H1 (cell line): ENCODE results near the gene CCT4. TPM values are rescaled to one million over a fixed set of nuclear protein-coding genes. Genes with fewer than 3 reads are reported as not detected.

ENCODE experiments used
- CTCF ChIA-PET: fragments of 300-600 bp; sonication (Branson Sonifier 250); formaldehyde crosslinking; loops from one replicate; lab custom pipeline; 2021; ENCODE audit not compliant: partially characterized antibody; lab: Charles Lee
- POLR2A ChIA-PET: fragments of 300-600 bp; sonication (Branson Sonifier 250); formaldehyde crosslinking; loops from one replicate; lab custom pipeline; 2021; ENCODE audit warnings: inconsistent platforms; ENCODE audit not compliant: partially characterized antibody; lab: Charles Lee
- DNase-seq, 2 experiments: peaks; one replicate each; pipeline versions ENCODE4 v3.0.0 to v3.0.0-alpha.2; 2010 to 2022; ENCODE audit warnings: low spot score in 2 of 2, low read depth in 1 of 2, mixed read lengths in 1 of 2
- FAIRE-seq: peaks from 2 replicates; lab custom pipeline; 2011; peaks lifted over from hg19 to GRCh38; lab: Jason Lieb, UNC
- H2AFZ ChIP-seq: 2 replicates; pipeline ENCODE4 v1.8.1; 2012; ENCODE audit warnings: low read length, inconsistent platforms
- H2AK5ac ChIP-seq: 2 replicates; pipeline ENCODE4 v1.6.1; 2013; ENCODE audit warnings: low read depth, low read length
- H2BK120ac ChIP-seq: replicated peaks from 2 replicates; pipeline ENCODE3; 2013; ENCODE audit warnings: low read depth, low read length, inconsistent platforms
- H2BK12ac ChIP-seq: 2 replicates; pipeline ENCODE4 v1.6.1; 2013; ENCODE audit warnings: low read depth, low read length
- H2BK15ac ChIP-seq: 2 replicates; pipeline ENCODE4 v1.6.1; 2013; ENCODE audit warnings: low read length
- H2BK20ac ChIP-seq: 2 replicates; pipeline ENCODE4 v1.6.1; 2013; ENCODE audit warnings: low read length
- H2BK5ac ChIP-seq: 2 replicates; pipeline ENCODE4 v1.6.1; 2013; ENCODE audit warnings: low read depth, low read length
- H3K14ac ChIP-seq: 2 replicates; pipeline ENCODE4 v1.6.1; 2013; ENCODE audit warnings: inconsistent platforms; ENCODE audit not compliant: insufficient read length
- H3K18ac ChIP-seq: 2 replicates; pipeline ENCODE4 v1.6.1; 2013; ENCODE audit warnings: low read length; ENCODE audit errors: extremely low read depth
- H3K23ac ChIP-seq: 2 replicates; pipeline ENCODE4 v1.6.1; 2013; ENCODE audit warnings: inconsistent platforms; ENCODE audit not compliant: insufficient read length
- H3K23me2 ChIP-seq: 2 replicates; pipeline ENCODE4 v1.6.1; 2013; ENCODE audit warnings: low read depth, low read length
- H3K27ac ChIP-seq: 2 replicates; pipeline ENCODE4 v1.6.1; 2011; ENCODE audit warnings: low read depth, low read length, inconsistent platforms
- H3K27me3 ChIP-seq, 4 experiments: replicated peaks in 1 of 4; 1 replicate in 1 of 4; 2 replicates in 3 of 4; pipeline versions ENCODE4 v1.6.1 to v1.8.1; 2011 to 2013; ENCODE audit warnings: low read length in 3 of 4, mild to moderate bottlenecking in 3 of 4, inconsistent platforms in 2 of 4, mixed read lengths in 2 of 4, moderate library complexity in 1 of 4; ENCODE audit not compliant: control insufficient read depth in 3 of 4, insufficient read depth in 3 of 4; ENCODE audit errors: extremely low read depth in 1 of 4
- H3K36me3 ChIP-seq, 4 experiments: 2 replicates each; pipeline versions ENCODE4 v1.6.1 to v1.8.1; 2011 to 2013; ENCODE audit warnings: mild to moderate bottlenecking in 4 of 4, low read length in 3 of 4, moderate library complexity in 2 of 4, control low read depth in 1 of 4, inconsistent platforms in 1 of 4; ENCODE audit not compliant: insufficient read depth in 4 of 4, control insufficient read depth in 2 of 4
- H3K4ac ChIP-seq: replicated peaks from 2 replicates; pipeline ENCODE3; 2013; ENCODE audit warnings: low read length, low read depth, mixed read lengths, inconsistent platforms; ENCODE audit not compliant: insufficient read length
- H3K4me1 ChIP-seq, 4 experiments: replicated peaks in 1 of 4; 1 replicate in 1 of 4; 2 replicates in 3 of 4; pipeline versions ENCODE4 v1.6.1 to v1.8.1; 2011 to 2013; ENCODE audit warnings: low read length in 3 of 4, inconsistent platforms in 2 of 4, mixed read lengths in 1 of 4; ENCODE audit not compliant: insufficient read depth in 4 of 4, control insufficient read depth in 3 of 4
- H3K4me2 ChIP-seq, 2 experiments: 2 replicates each; pipeline versions ENCODE4 v1.6.1 to v1.8.1; 2011 to 2013; ENCODE audit warnings: low read depth in 2 of 2, low read length in 2 of 2, control low read depth in 1 of 2, inconsistent platforms in 1 of 2, mild to moderate bottlenecking in 1 of 2; ENCODE audit not compliant: insufficient read depth in 1 of 2
- H3K4me3 ChIP-seq, 4 experiments: fragments of 200-600, 300-600 bp in 1 of 4; sonication (generic), shearing (Covaris generic), sonication (Bioruptor Twin) in 1 of 4; 2 replicates each; pipeline versions ENCODE4 v1.5.1 to v1.8.1; 2011 to 2016; ENCODE audit warnings: low read length in 4 of 4, low read depth in 3 of 4, control low read depth in 2 of 4, inconsistent platforms in 2 of 4, mild to moderate bottlenecking in 2 of 4, mixed read lengths in 1 of 4, moderate library complexity in 1 of 4; ENCODE audit not compliant: insufficient read depth in 2 of 4; ENCODE audit errors: extremely low read depth in 1 of 4
- H3K56ac ChIP-seq: replicated peaks from 2 replicates; pipeline ENCODE3; 2013; ENCODE audit warnings: low read depth, mild to moderate bottlenecking, mixed read lengths, low read length, inconsistent platforms; ENCODE audit not compliant: insufficient read length
- H3K79me1 ChIP-seq: 2 replicates; pipeline ENCODE4 v1.6.1; 2013; ENCODE audit warnings: low read depth, low read length, control low read depth
- H3K79me2 ChIP-seq, 2 experiments: 2 replicates each; pipeline versions ENCODE4 v1.6.1 to v1.8.1; 2012 to 2013; ENCODE audit warnings: low read length in 2 of 2, mild to moderate bottlenecking in 2 of 2, inconsistent platforms in 1 of 2; ENCODE audit not compliant: insufficient read depth in 2 of 2, control insufficient read depth in 1 of 2
- H3K9ac ChIP-seq, 4 experiments: replicated peaks in 1 of 4; 1 replicate in 1 of 4; 2 replicates in 3 of 4; pipeline versions ENCODE4 v1.6.1 to v1.8.1; 2011 to 2013; ENCODE audit warnings: low read depth in 3 of 4, low read length in 3 of 4, control low read depth in 2 of 4, mild to moderate bottlenecking in 2 of 4, moderate library complexity in 2 of 4, inconsistent platforms in 1 of 4; ENCODE audit errors: extremely low read depth in 1 of 4
- H3K9me3 ChIP-seq, 2 experiments: 2 replicates each; pipeline versions ENCODE4 v1.6.1 to v1.8.1; 2012 to 2013; ENCODE audit warnings: mild to moderate bottlenecking in 2 of 2, moderate library complexity in 2 of 2, control low read depth in 1 of 2, inconsistent platforms in 1 of 2, low read depth in 1 of 2, low read length in 1 of 2, mixed read lengths in 1 of 2; ENCODE audit not compliant: insufficient read depth in 2 of 2
- H4K20me1 ChIP-seq, 2 experiments: replicated peaks in 1 of 2; 2 replicates each; pipeline versions ENCODE3 to v1.8.1; 2011 to 2013; ENCODE audit warnings: inconsistent platforms in 2 of 2, low read length in 2 of 2, mild to moderate bottlenecking in 1 of 2; ENCODE audit not compliant: insufficient read depth in 2 of 2, control insufficient read depth in 1 of 2
- H4K5ac ChIP-seq: 2 replicates; pipeline ENCODE4 v1.6.1; 2013; ENCODE audit warnings: low read length, low read depth, mixed read lengths, inconsistent platforms; ENCODE audit not compliant: insufficient read length
- H4K8ac ChIP-seq: 2 replicates; pipeline ENCODE4 v1.8.0; 2013; ENCODE audit warnings: mild to moderate bottlenecking, moderate library complexity, low read length, inconsistent platforms; ENCODE audit not compliant: insufficient read depth; ENCODE audit errors: extremely low read depth
- H4K91ac ChIP-seq: replicated peaks from 2 replicates; pipeline ENCODE3; 2013; ENCODE audit warnings: low read length, mixed read lengths, inconsistent platforms; ENCODE audit not compliant: insufficient read length
- CEBPB ChIP-seq: IDR thresholded peaks from 2 replicates; pipeline ENCODE4 v1.6.1; 2012; ENCODE audit warnings: low read depth, low read length
- TBP ChIP-seq: IDR thresholded peaks from 2 replicates; pipeline ENCODE4 v1.6.1; 2011; ENCODE audit warnings: low read depth, low read length, improper control_type of control experiment
- WGBS, 2 experiments: shearing (Covaris generic) in 1 of 2; methylation state at CpG; one replicate each; pipeline versions ENCODE4 v1.1.6 to v1.1.7; 2013 to 2015; ENCODE audit warnings: low lambda C conversion rate in 2 of 2, mixed read lengths in 2 of 2, inconsistent platforms in 1 of 2, low coverage in 1 of 2, missing lambda C conversion rate in 1 of 2; ENCODE audit not compliant: insufficient replicate concordance in 2 of 2, insufficient coverage in 1 of 2, insufficient read length in 1 of 2; ENCODE audit errors: extremely low coverage in 1 of 2, missing lambda C conversion rate in 1 of 2; 5-methylcytosine and 5-hydroxymethylcytosine counted together
- long read RNA-seq, 2 experiments: library from RNA in 1 of 2; library from capped mRNA in 1 of 2; stranded (forward); transcript quantifications; one replicate each; pipeline ENCODE4 v2.0.0, GENCODE V29; 2021; ENCODE audit warnings: inconsistent platforms in 1 of 2
- polyA minus RNA-seq, 3 experiments: library from RNA; depleted of rRNA, polyadenylated mRNA; stranded (reverse); fragments of >200 nt; gene quantifications; 1 replicate in 2 of 3; 2 replicates in 1 of 3; pipeline ENCODE4 v1.2.3, GENCODE V29; 2011
- polyA plus RNA-seq, 7 experiments: library from polyadenylated mRNA; depleted of rRNA in 3 of 7; stranded (reverse) in 5 of 7; unstranded in 2 of 7; fragments of >200 nt in 5 of 7; fragments of 200-250 nt in 2 of 7; gene quantifications; 1 replicate in 5 of 7; 2 replicates in 1 of 7; 4 replicates in 1 of 7; pipeline versions ENCODE4 v1.2.1 to v1.2.3, GENCODE V29; 2011 to 2013; ENCODE audit warnings: missing spikeins in 2 of 7, mixed read lengths in 2 of 7
- total RNA-seq: library from RNA; stranded (reverse); fragmentation: NEBNext Ultra II Directional; extraction: Animal tissue kit (Norgen Biotek cat#: 25700); gene quantifications from 2 replicates; pipeline ENCODE4 v1.2.1, GENCODE V29; 2021
- TF ChIP-seq, protein P1 (sequence below): IDR thresholded peaks from 2 replicates; pipeline ENCODE4 v1.6.1; 2012; ENCODE audit warnings: low read length, inconsistent platforms

Gene CCT4, protein sequence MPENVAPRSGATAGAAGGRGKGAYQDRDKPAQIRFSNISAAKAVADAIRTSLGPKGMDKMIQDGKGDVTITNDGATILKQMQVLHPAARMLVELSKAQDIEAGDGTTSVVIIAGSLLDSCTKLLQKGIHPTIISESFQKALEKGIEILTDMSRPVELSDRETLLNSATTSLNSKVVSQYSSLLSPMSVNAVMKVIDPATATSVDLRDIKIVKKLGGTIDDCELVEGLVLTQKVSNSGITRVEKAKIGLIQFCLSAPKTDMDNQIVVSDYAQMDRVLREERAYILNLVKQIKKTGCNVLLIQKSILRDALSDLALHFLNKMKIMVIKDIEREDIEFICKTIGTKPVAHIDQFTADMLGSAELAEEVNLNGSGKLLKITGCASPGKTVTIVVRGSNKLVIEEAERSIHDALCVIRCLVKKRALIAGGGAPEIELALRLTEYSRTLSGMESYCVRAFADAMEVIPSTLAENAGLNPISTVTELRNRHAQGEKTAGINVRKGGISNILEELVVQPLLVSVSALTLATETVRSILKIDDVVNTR
- total RNA-seq (342 and 359 TPM in 2 replicates), polyA plus RNA-seq (2011; rRNA removed) (86.7 and 129 TPM in 2 replicates), polyA minus RNA-seq (2011; rRNA and poly(A)+ RNA removed) (149 and 156 TPM in 2 replicates)
- 162 TPM for polyA plus RNA-seq (2011; cell fraction: cytosol; rRNA removed)
- polyA plus RNA-seq (2011; cell fraction: nucleus; rRNA removed): 79.4 TPM
- polyA plus RNA-seq (2012, experiment 1 of 2): 225 to 315 TPM (median 237 TPM) in 4 replicates
- polyA plus RNA-seq (2012, experiment 2 of 2): 85.1 TPM
- polyA plus RNA-seq (2013, experiment 1 of 2): 254 TPM
- 246 TPM for polyA plus RNA-seq (2013, experiment 2 of 2)
- polyA minus RNA-seq (2011; cell fraction: cytosol; rRNA and poly(A)+ RNA removed): 140 TPM
- polyA minus RNA-seq (2011; cell fraction: nucleus; rRNA and poly(A)+ RNA removed): 110 TPM
- long read RNA-seq, experiment 1, transcript CCT4-201 (14 exons, 2,520 nt): major isoform, 289 of 559 reads
- long read RNA-seq, experiment 1, transcript CCT4-202 (2 exons, 388 nt): minor isoform, 7 of 559 reads
- long read RNA-seq, experiment 1, partial matches to known transcripts: 212 of 559 reads
- long read RNA-seq, experiment 1, other reads (novel, unspliced or antisense): 49 of 559 reads
- long read RNA-seq, experiment 2, transcript CCT4-201 (14 exons, 2,520 nt): major isoform, 216 of 235 reads
- long read RNA-seq, experiment 2, partial matches to known transcripts: 13 of 235 reads
- long read RNA-seq, experiment 2, other reads (novel, unspliced or antisense): 5 of 235 reads

DNA sequence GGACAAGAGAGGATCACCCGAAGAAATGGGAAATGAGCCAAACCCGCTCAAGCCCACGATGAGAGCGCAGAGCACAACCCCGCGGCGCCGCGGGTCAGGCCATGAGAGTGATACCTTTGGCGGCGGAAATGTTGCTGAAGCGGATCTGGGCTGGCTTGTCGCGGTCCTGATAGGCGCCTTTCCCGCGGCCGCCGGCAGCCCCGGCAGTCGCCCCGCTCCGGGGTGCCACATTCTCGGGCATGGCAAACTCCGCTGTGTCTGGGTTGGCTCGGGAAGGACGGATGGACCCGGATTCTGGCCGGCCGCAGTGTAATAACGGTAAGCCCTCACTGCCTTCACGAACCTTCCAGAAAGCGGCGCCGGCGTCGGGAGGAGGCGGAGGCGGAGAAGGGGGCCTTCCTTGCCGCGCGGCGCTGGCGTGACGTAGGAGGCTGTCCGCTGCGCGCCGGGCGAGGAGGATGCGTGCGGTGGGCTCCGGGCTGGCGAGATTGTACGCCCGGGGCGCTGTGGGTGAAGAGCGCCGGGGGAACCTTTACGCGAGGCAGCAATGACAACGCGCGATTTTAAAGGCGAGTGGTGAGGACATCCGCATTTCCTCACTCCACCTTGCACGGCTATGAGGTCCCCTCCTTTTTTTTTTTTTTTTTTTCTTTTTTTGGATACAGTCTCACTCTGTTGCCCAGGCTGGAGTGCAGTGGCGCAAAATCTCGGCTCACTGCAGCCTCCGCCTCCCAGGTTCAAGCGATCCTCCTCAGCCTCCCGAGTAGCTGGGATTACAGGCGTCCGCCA lies at the start of gene CCT4:
CCT4 (minus strand) TSS at position 390 of the 789 bp plus-strand sequence; CDS start at position 241, 149 bp downstream.
- POLR2A ChIA-PET: interaction anchor here (0.6 to 3.5 kb wide), 7 partner anchors 10 to 445 kb away, joined by 3 to 26 read pairs (median 5); partner anchors contain the start of gene XPO1
- H3K4me1 ChIP-seq: peaks cover 0 to 2% (median 0%) of the 10 kb centered on the region in 4 experiments; a peak in 3 of 7 replicates
- H2BK15ac ChIP-seq: no peak within 1 kb of the TSS
- no peaks in the 10 kb centered on the region for H3K9me3 ChIP-seq
- H2BK5ac ChIP-seq: peak within 1 kb of the TSS; percentile 95
- peak within 1 kb of the TSS; percentile 72 to 90 for H3K4me2 ChIP-seq
- no peak within 1 kb of the TSS for H2BK120ac ChIP-seq
- H2BK12ac ChIP-seq: no peak within 1 kb of the TSS; the same call in 1 of the 2 replicates
- no peak within 1 kb of the TSS for H3K23ac ChIP-seq
- H2AK5ac ChIP-seq: peak within 1 kb of the TSS; percentile 17; the same call in 1 of the 2 replicates
- WGBS, 2 experiments: 3% methylated on average over 74 of the region's 74 CpGs; no CpG with 5 or more reads in 1 of the 2 experiments
- H3K36me3 ChIP-seq: peaks cover 8 to 28% (median 15%) of the 10 kb centered on the region in 4 experiments; a peak in 6 of 8 replicates
- H3K4me3 ChIP-seq: peak within 1 kb of the TSS; percentile 96 to 100 (median 98)
- H3K56ac ChIP-seq: peak within 1 kb of the TSS; percentile 60
- peak within 1 kb of the TSS; percentile 64; the same call in 1 of the 2 replicates for H2AFZ ChIP-seq
- CTCF ChIA-PET: no interaction called here
- FAIRE-seq (no peak), DNase-seq (peak; percentile 46 to 99)
- no peak within 1 kb of the TSS for H3K14ac ChIP-seq
- H3K4ac ChIP-seq: no peak within 1 kb of the TSS
- H3K79me1 ChIP-seq: peaks cover 4% of the 10 kb centered on the region; the same call in 1 of the 2 replicates
- peak within 1 kb of the TSS; percentile 99 for H4K8ac ChIP-seq
- H3K27me3 ChIP-seq: no peaks in the 10 kb centered on the region
- H3K18ac ChIP-seq: peak within 1 kb of the TSS; percentile 96
- no peak within 1 kb of the TSS for H2BK20ac ChIP-seq
- H3K79me2 ChIP-seq: peaks cover 29 to 46% of the 10 kb centered on the region in 2 experiments
- peak within 1 kb of the TSS; percentile 97 for H4K5ac ChIP-seq
- H4K91ac ChIP-seq: peak within 1 kb of the TSS; percentile 48
- peaks cover 9% of the 10 kb centered on the region for H3K23me2 ChIP-seq
- peak within 1 kb of the TSS; percentile 97 for H3K27ac ChIP-seq
- H3K9ac ChIP-seq: peak within 1 kb of the TSS; percentile 92 to 97 (median 96)
- peaks cover 7 to 9% of the 10 kb centered on the region in 2 experiments for H4K20me1 ChIP-seq
- TF ChIP-seq TBP: peak; percentile 96
- TF ChIP-seq, protein P1, sequence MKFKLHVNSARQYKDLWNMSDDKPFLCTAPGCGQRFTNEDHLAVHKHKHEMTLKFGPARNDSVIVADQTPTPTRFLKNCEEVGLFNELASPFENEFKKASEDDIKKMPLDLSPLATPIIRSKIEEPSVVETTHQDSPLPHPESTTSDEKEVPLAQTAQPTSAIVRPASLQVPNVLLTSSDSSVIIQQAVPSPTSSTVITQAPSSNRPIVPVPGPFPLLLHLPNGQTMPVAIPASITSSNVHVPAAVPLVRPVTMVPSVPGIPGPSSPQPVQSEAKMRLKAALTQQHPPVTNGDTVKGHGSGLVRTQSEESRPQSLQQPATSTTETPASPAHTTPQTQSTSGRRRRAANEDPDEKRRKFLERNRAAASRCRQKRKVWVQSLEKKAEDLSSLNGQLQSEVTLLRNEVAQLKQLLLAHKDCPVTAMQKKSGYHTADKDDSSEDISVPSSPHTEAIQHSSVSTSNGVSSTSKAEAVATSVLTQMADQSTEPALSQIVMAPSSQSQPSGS: no peak; the same call in 1 of the 2 replicates
- TF ChIP-seq CEBPB: 0 out of 2 replicates have a peak, but pooled peaks have one; percentile 3
